Spinal cord (tissue), 4 donors: Measurements from ENCODE around the gene KLHL21. TPM values are rescaled to one million over a fixed set of nuclear protein-coding genes. Genes with fewer than 3 reads are reported as not detected.

ENCODE experiments used
- polyA plus RNA-seq, 2 donors: library from polyadenylated mRNA; unstranded; fragments of 120-200 nt; gene quantifications; one replicate each; pipeline ENCODE4 v1.2.1, GENCODE V29; 2013; ENCODE audit not compliant: insufficient read length in 2 of 2
- small RNA-seq: library from RNA; depleted of rRNA; stranded (forward); fragments of <200 nt; gene quantifications from one replicate; pipeline ENCODE3, GENCODE V24; 2014; ENCODE audit warnings: low replicate concordance
- total RNA-seq, 2 donors: library from RNA; depleted of rRNA in 1 of 2; stranded (reverse); fragments of 120-200 nt in 1 of 2; fragments of >200 nt in 1 of 2; gene quantifications; one replicate each; pipeline versions ENCODE4 v1.2.3 to v1.2.4, GENCODE V29; 2013 to 2014

Gene KLHL21
- total and polyA plus RNA-seq, 4 donors, result 17.0 to 28.9 (median 21.7) TPM

Small RNA genes lying within 50 kb of the gene (small RNA-seq; reads per million reads assigned to genes)
- gene RNU6-731P, result not detected

Other genes starting within 250 kb of the KLHL21 start
- gene ACOT7, start 209.1 kb downstream of the KLHL21 start, total RNA-seq, result 10 to 100 TPM; 31.8 to 60.2 TPM
- 100 to 1,000 TPM; 195 to 198 TPM for gene ACOT7, start 209.1 kb downstream of the KLHL21 start, polyA plus RNA-seq
- under 1 TPM in 1 of 2 donors, not detected in 1; 0.72 TPM for gene HES2, start 182.9 kb downstream of the KLHL21 start, total RNA-seq
- gene HES2, start 182.9 kb downstream of the KLHL21 start, polyA plus RNA-seq, result under 1 TPM; 0.19 to 0.38 TPM
- 1 to 10 TPM in 1 of 2 donors, under 1 TPM in 1; 0.66 to 1.9 TPM for gene ESPN, start 178.1 kb downstream of the KLHL21 start, total RNA-seq
- 1 to 10 TPM; 4.7 to 7.4 TPM for gene ESPN, start 178.1 kb downstream of the KLHL21 start, polyA plus RNA-seq
- gene TNFRSF25, start 136.7 kb downstream of the KLHL21 start, total RNA-seq, result 10 to 100 TPM in 1 of 2 donors, 1 to 10 TPM in 1; 9.5 to 16.6 TPM
- 10 to 100 TPM; 26.1 to 37.5 TPM for gene TNFRSF25, start 136.7 kb downstream of the KLHL21 start, polyA plus RNA-seq
- gene PLEKHG5, start 111.2 kb downstream of the KLHL21 start, total RNA-seq, result 10 to 100 TPM; 12.9 to 19.6 TPM
- gene PLEKHG5, start 111.2 kb downstream of the KLHL21 start, polyA plus RNA-seq, result 10 to 100 TPM; 25.9 to 32.9 TPM
- 10 to 100 TPM; 22.1 to 25.3 TPM for gene NOL9, start 48.4 kb downstream of the KLHL21 start, total RNA-seq
- 10 to 100 TPM; 13.2 to 26.2 TPM for gene NOL9, start 48.4 kb downstream of the KLHL21 start, polyA plus RNA-seq
- gene TAS1R1, start 47.6 kb downstream of the KLHL21 start, total RNA-seq, result under 1 TPM in 1 of 2 donors, not detected in 1; 0.40 TPM
- under 1 TPM; 0.24 to 0.47 TPM for gene TAS1R1, start 47.6 kb downstream of the KLHL21 start, polyA plus RNA-seq
- gene ZBTB48, start 22.9 kb downstream of the KLHL21 start, total RNA-seq, result 10 to 100 TPM in 1 of 2 donors, 1 to 10 TPM in 1; 9.1 to 39.7 TPM
- gene ZBTB48, start 22.9 kb downstream of the KLHL21 start, polyA plus RNA-seq, result 10 to 100 TPM; 32.6 to 32.8 TPM
- 10 to 100 TPM; 13.3 to 13.9 TPM for gene PHF13, start 10.9 kb upstream of the KLHL21 start, total RNA-seq
- 10 to 100 TPM; 21.5 to 22.7 TPM for gene PHF13, start 10.9 kb upstream of the KLHL21 start, polyA plus RNA-seq
- gene THAP3, start 22.0 kb upstream of the KLHL21 start, total RNA-seq, result 10 to 100 TPM; 17.4 to 27.6 TPM
- 10 to 100 TPM; 30.6 to 31.8 TPM for gene THAP3, start 22.0 kb upstream of the KLHL21 start, polyA plus RNA-seq
- gene DNAJC11, start 98.9 kb upstream of the KLHL21 start, total RNA-seq, result 10 to 100 TPM; 32.5 TPM
- gene DNAJC11, start 98.9 kb upstream of the KLHL21 start, polyA plus RNA-seq, result 10 to 100 TPM; 47.5 to 58.5 TPM
- gene CAMTA1, start 182.6 kb upstream of the KLHL21 start, total RNA-seq, result 100 to 1,000 TPM in 1 of 2 donors, 10 to 100 TPM in 1; 90.5 to 204 TPM
- gene CAMTA1, start 182.6 kb upstream of the KLHL21 start, polyA plus RNA-seq, result 100 to 1,000 TPM; 186 to 236 TPM